ENCODE measurements around the gene C1R.

C1R gene

GRCh38 chr12:7075518-7075917 is 16.7 kb downstream of the C1R start:
- TF ChIP-seq, protein P1, sequence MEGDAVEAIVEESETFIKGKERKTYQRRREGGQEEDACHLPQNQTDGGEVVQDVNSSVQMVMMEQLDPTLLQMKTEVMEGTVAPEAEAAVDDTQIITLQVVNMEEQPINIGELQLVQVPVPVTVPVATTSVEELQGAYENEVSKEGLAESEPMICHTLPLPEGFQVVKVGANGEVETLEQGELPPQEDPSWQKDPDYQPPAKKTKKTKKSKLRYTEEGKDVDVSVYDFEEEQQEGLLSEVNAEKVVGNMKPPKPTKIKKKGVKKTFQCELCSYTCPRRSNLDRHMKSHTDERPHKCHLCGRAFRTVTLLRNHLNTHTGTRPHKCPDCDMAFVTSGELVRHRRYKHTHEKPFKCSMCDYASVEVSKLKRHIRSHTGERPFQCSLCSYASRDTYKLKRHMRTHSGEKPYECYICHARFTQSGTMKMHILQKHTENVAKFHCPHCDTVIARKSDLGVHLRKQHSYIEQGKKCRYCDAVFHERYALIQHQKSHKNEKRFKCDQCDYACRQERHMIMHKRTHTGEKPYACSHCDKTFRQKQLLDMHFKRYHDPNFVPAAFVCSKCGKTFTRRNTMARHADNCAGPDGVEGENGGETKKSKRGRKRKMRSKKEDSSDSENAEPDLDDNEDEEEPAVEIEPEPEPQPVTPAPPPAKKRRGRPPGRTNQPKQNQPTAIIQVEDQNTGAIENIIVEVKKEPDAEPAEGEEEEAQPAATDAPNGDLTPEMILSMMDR (IDR thresholded peaks at IDR 0.05; ENCODE audit: low read depth, low read length): no peak
- TF ChIP-seq EZH2phosphoT487 (IDR thresholded peaks at IDR 0.05; ENCODE audit: low read depth): no peak
- H2AFZ ChIP-seq (ENCODE audit: low read depth, low read length): no peak overlapping the region
- H3K4me1 ChIP-seq (ENCODE audit: low read length): no peaks in the 10 kb centered on the region
- no peak overlapping the region for H3K4me3 ChIP-seq (ENCODE audit: low read length)
- H4K20me1 ChIP-seq (ENCODE audit: insufficient read depth, low read length): no peaks in the 10 kb centered on the region
- no peaks in the 10 kb centered on the region for H3K79me2 ChIP-seq (ENCODE audit: low read length)
- H3K9me3 ChIP-seq (ENCODE audit: insufficient read depth, low read length): no peaks in the 10 kb centered on the region
- H3K36me3 ChIP-seq (replicated peaks; ENCODE audit: low read depth, low read length): no peaks in the 10 kb centered on the region
- no peak overlapping the region for H3K27ac ChIP-seq (ENCODE audit: low read length)
- no peak overlapping the region for H3K4me2 ChIP-seq (ENCODE audit: low read length)
- H3K9ac ChIP-seq (ENCODE audit: low read length): no peak overlapping the region
- H3K27me3 ChIP-seq (ENCODE audit: low read depth, low read length): peaks cover 23% of the 10 kb centered on the region; the same call in 1 of the 2 replicates

DNA sequence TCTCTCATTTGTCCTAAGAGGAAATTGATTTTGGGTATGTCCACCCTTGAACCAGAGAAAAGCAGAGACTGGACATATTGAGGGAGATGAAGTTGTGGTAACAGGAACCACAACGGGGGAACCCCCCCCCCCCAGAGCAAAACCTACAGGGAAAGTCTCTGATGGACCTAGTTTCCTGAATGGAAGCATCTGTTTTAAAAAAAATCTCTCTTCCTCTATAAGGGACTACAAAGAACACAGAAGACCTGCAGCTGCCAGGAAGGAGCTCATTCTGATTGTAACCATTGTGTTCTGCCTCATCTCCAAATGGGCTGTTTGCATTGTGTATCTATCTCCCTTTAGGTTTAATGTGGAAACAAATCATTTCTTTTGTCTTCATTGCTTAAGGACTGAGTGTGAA is 18.3 kb downstream of the C1R start:
- Histone ChIP-seq H3K4me1 (ENCODE audit: low read length) (no peaks in the 10 kb centered on the region), H3K9me3 (ENCODE audit: insufficient read depth, low read length) (no peaks in the 10 kb centered on the region), H4K20me1 (ENCODE audit: insufficient read depth, low read length) (no peaks in the 10 kb centered on the region), H2AFZ (ENCODE audit: low read depth, low read length) (no peak overlapping the region), H3K27ac (ENCODE audit: low read length) (no peak overlapping the region), H3K27me3 (ENCODE audit: low read depth, low read length) (peaks cover 24% of the 10 kb centered on the region; the same call in 1 of the 2 replicates), H3K4me2 (ENCODE audit: low read length) (no peak overlapping the region), H3K79me2 (ENCODE audit: low read length) (no peaks in the 10 kb centered on the region), H3K9ac (ENCODE audit: low read length) (no peak overlapping the region), H3K36me3 (replicated peaks; ENCODE audit: low read depth, low read length) (no peaks in the 10 kb centered on the region), H3K4me3 (ENCODE audit: low read length) (no peak overlapping the region)
- TF ChIP-seq, protein P1 (IDR thresholded peaks at IDR 0.05; ENCODE audit: low read depth, low read length): no peak
- no peak for TF ChIP-seq EZH2phosphoT487 (IDR thresholded peaks at IDR 0.05; ENCODE audit: low read depth)

DNA sequence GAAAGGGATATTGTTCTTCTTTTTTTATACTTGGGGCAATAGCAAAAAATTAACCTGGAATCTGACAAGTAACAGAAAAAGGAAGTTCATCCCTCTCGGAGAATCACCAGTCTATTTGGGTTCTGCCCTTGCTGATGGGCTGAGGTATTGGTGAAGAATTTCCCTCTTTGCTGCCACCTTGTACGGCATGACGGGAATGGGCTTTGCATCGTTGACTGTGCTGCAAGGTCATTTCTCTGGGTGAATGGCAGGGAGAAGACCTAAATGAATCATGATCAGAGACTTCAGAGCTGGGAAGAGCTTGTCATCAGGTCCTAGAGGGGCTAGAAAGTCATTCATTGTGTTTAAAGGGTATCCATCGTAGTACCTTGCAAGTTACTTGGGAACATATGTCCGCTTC is 19.7 kb downstream of the C1R start:
- H3K36me3 ChIP-seq (replicated peaks; ENCODE audit: low read depth, low read length): no peaks in the 10 kb centered on the region
- H3K4me1 ChIP-seq (ENCODE audit: low read length): no peaks in the 10 kb centered on the region

GRCh38 chr12:7072035-7072434 is 20.2 kb downstream of the C1R start:
- H3K79me2 ChIP-seq (ENCODE audit: low read length): no peaks in the 10 kb centered on the region
- no peaks in the 10 kb centered on the region for H3K4me1 ChIP-seq (ENCODE audit: low read length)
- H3K4me3 ChIP-seq (ENCODE audit: low read length): no peak overlapping the region
- H3K27me3 ChIP-seq (ENCODE audit: low read depth, low read length): peaks cover 27% of the 10 kb centered on the region; the same call in 1 of the 2 replicates
- H4K20me1 ChIP-seq (ENCODE audit: insufficient read depth, low read length): no peaks in the 10 kb centered on the region
- H2AFZ ChIP-seq (ENCODE audit: low read depth, low read length): no peak overlapping the region
- H3K9me3 ChIP-seq (ENCODE audit: insufficient read depth, low read length): no peaks in the 10 kb centered on the region
- no peak overlapping the region for H3K4me2 ChIP-seq (ENCODE audit: low read length)
- H3K36me3 ChIP-seq (replicated peaks; ENCODE audit: low read depth, low read length): no peaks in the 10 kb centered on the region
- TF ChIP-seq EZH2phosphoT487 (IDR thresholded peaks at IDR 0.05; ENCODE audit: low read depth): no peak
- TF ChIP-seq, protein P1 (IDR thresholded peaks at IDR 0.05; ENCODE audit: low read depth, low read length): no peak
- H3K9ac ChIP-seq (ENCODE audit: low read length): no peak overlapping the region
- no peak overlapping the region for H3K27ac ChIP-seq (ENCODE audit: low read length)

More for the DNA sequence above, 19.7 kb downstream of the C1R start:
- H4K20me1 ChIP-seq (ENCODE audit: insufficient read depth, low read length): no peaks in the 10 kb centered on the region
- no peak overlapping the region for H3K4me3 ChIP-seq (ENCODE audit: low read length)
- H3K4me2 ChIP-seq (ENCODE audit: low read length): no peak overlapping the region
- TF ChIP-seq, protein P1 (IDR thresholded peaks at IDR 0.05; ENCODE audit: low read depth, low read length): no peak
- no peak for TF ChIP-seq EZH2phosphoT487 (IDR thresholded peaks at IDR 0.05; ENCODE audit: low read depth)
- no peaks in the 10 kb centered on the region for H3K79me2 ChIP-seq (ENCODE audit: low read length)
- H3K27me3 ChIP-seq (ENCODE audit: low read depth, low read length): peaks cover 26% of the 10 kb centered on the region; the same call in 1 of the 2 replicates
- no peak overlapping the region for H3K9ac ChIP-seq (ENCODE audit: low read length)
- no peak overlapping the region for H2AFZ ChIP-seq (ENCODE audit: low read depth, low read length)
- no peak overlapping the region for H3K27ac ChIP-seq (ENCODE audit: low read length)
- H3K9me3 ChIP-seq (ENCODE audit: insufficient read depth, low read length): no peaks in the 10 kb centered on the region
